Transverse colon (tissue), 4 donors: Measurements from ENCODE around the gene CADPS. TPM values are rescaled to one million over a fixed set of nuclear protein-coding genes. Genes with fewer than 3 reads are reported as not detected.

ENCODE experiments used
- DNase-seq: peaks from one replicate; pipeline ENCODE4 v3.0.0-alpha.2; 2019
- H3K27ac ChIP-seq, 4 donors: fragments of 200-600 bp; sonication (generic); 2 replicates each; pipeline ENCODE4 v1.5.1; 2016 to 2018; ENCODE audit warnings: inconsistent platforms in 4 of 4
- H3K27me3 ChIP-seq: fragments of 200-600 bp; sonication (generic); 2 replicates; pipeline ENCODE4 v1.5.1; 2017; ENCODE audit warnings: inconsistent platforms
- H3K36me3 ChIP-seq, 4 donors: fragments of 200-600 bp; sonication (generic); 2 replicates each; pipeline ENCODE4 v1.5.1; 2017 to 2019; ENCODE audit warnings: inconsistent platforms in 4 of 4
- H3K4me1 ChIP-seq, 4 donors: fragments of 200-600 bp; sonication (generic); 2 replicates each; pipeline ENCODE4 v1.5.1; 2017 to 2020; ENCODE audit warnings: inconsistent platforms in 4 of 4
- H3K4me3 ChIP-seq, 4 donors: fragments of 200-600 bp; sonication (generic); 1 replicate in 1 of 4; 2 replicates in 3 of 4; pipeline versions ENCODE4 v1.5.1 to v1.6.1; 2017 to 2019; ENCODE audit warnings: inconsistent platforms in 4 of 4
- H3K9me3 ChIP-seq, 2 donors: fragments of 200-600 bp; sonication (generic); 2 replicates each; pipeline ENCODE4 v1.5.1; 2017 to 2019; ENCODE audit warnings: inconsistent platforms in 2 of 2
- CTCF ChIP-seq, 5 experiments: fragments of 200-600 bp in 3 of 5; fragments of 450-650 bp in 2 of 5; sonication (generic) in 3 of 5; IDR thresholded peaks; 1 replicate in 2 of 5; 2 replicates in 3 of 5; pipeline ENCODE4 v1.5.1; 2016 to 2017; ENCODE audit warnings: antibody characterized with exemption in 5 of 5, inconsistent platforms in 3 of 5, mild to moderate bottlenecking in 2 of 5, moderate library complexity in 1 of 5
- EP300 ChIP-seq: sonication (generic); formaldehyde crosslinking; IDR thresholded peaks from one replicate; pipeline ENCODE4 v1.6.1; 2017; ENCODE audit warnings: antibody characterized with exemption, low read depth
- POLR2A ChIP-seq: fragments of 450-650 bp; IDR thresholded peaks from one replicate; pipeline ENCODE4 v1.6.1; 2016; ENCODE audit warnings: antibody characterized with exemption, mild to moderate bottlenecking, moderate library complexity
- POLR2AphosphoS5 ChIP-seq, 3 donors: sonication (generic); formaldehyde crosslinking; IDR thresholded peaks; one replicate each; pipeline ENCODE4 v1.6.1; 2016; ENCODE audit warnings: antibody characterized with exemption in 3 of 3
- WGBS, 2 donors: methylation state at CpG; one replicate each; pipeline ENCODE4 v1.1.5; 2018; ENCODE audit warnings: low coverage in 1 of 2; 5-methylcytosine and 5-hydroxymethylcytosine counted together
- in situ Hi-C, 4 donors: fragments of 200-750 bp; cut with MboI; loops; one replicate each; pipeline versions ENCODE4 v1.15.0 to v1.15.1; 2017; ENCODE audit warnings: low sequenced_read_pairs in 3 of 4, low pct_ligation_motif_present in 1 of 4, low pct_unique_long_range_greater_than_20kb in 1 of 4
- intact Hi-C: fragments of 100-400 bp; cut with DNase I; formaldehyde crosslinking; loops from one replicate; pipeline ENCODE4 v1.15.1; 2023; ENCODE audit warnings: low total_unique reads
- total RNA-seq, 4 donors: library from RNA; depleted of rRNA; stranded (reverse); fragments of >200 nt; gene quantifications; one replicate each; pipeline ENCODE4 v1.1.0, GENCODE V29; 2016

The CADPS gene
- total RNA-seq, 4 donors from 2014 or later = 1.9 to 22.7 (median 8.9) TPM

- DNase-seq = peak; percentile 9
- Histone ChIP-seq H3K9me3 (no peaks in the 10 kb centered on the region), H3K36me3 (no peaks in the 10 kb centered on the region), H3K27ac (no peak overlapping the region), H3K4me3 (no peak overlapping the region), H3K4me1 (peaks cover 0 to 21% (median 2%) of the 10 kb centered on the region in 4 donors), H3K27me3 (no peaks in the 10 kb centered on the region)
- 55 to 57% methylated on average over 4 to 8 of the region's 8 CpGs for WGBS, 2 donors
- in situ Hi-C loops (no loop called here), intact Hi-C loops (no loop called here)
- TF ChIP-seq POLR2A (no peak), EP300 (no peak), CTCF (IDR thresholded peaks at IDR 0.05) (no peak), POLR2AphosphoS5 (IDR thresholded peaks at IDR 0.05) (no peak)
These were observed 353.6 kb downstream of the CADPS start for GRCh38 chr3:62521464-62522105.

- WGBS, 2 donors = 47 to 61% methylated on average over 2 of the region's 2 CpGs
- H3K9me3 ChIP-seq = no peaks in the 10 kb centered on the region
- H3K27ac ChIP-seq = no peak overlapping the region
- no peak for DNase-seq
- in situ Hi-C loops (no loop called here), intact Hi-C loops (no loop called here)
- H3K4me3 ChIP-seq = no peak overlapping the region
- H3K36me3 ChIP-seq = no peaks in the 10 kb centered on the region
- TF ChIP-seq CTCF (IDR thresholded peaks at IDR 0.05) (no peak), POLR2AphosphoS5 (IDR thresholded peaks at IDR 0.05) (no peak)
- no peaks in the 10 kb centered on the region for H3K4me1 ChIP-seq
- H3K27me3 ChIP-seq = no peaks in the 10 kb centered on the region
These were observed 371.7 kb downstream of the CADPS start for GRCh38 chr3:62503516-62503915.

GRCh38 chr3:62502315-62503300 is 372.6 kb downstream of the CADPS start:
- in situ Hi-C loops = no loop called here
- TF ChIP-seq POLR2A = no peak
- no peak for TF ChIP-seq EP300
- TF ChIP-seq POLR2AphosphoS5 (IDR thresholded peaks at IDR 0.05) = no peak
- TF ChIP-seq CTCF (IDR thresholded peaks at IDR 0.05) = no peak

GRCh38 chr3:62501289-62501668 is 373.9 kb downstream of the CADPS start:
- no peak overlapping the region for H3K4me3 ChIP-seq
- in situ Hi-C loops (no loop called here), intact Hi-C loops (no loop called here)
- WGBS, 2 donors = 63 to 83% methylated on average over 3 of the region's 3 CpGs
- H3K27me3 ChIP-seq = no peaks in the 10 kb centered on the region
- H3K27ac ChIP-seq = no peak overlapping the region
- no peaks in the 10 kb centered on the region for H3K9me3 ChIP-seq
- no peaks in the 10 kb centered on the region for H3K4me1 ChIP-seq
- DNase-seq = no peak
- H3K36me3 ChIP-seq = no peaks in the 10 kb centered on the region
- TF ChIP-seq POLR2A (no peak), EP300 (no peak), POLR2AphosphoS5 (IDR thresholded peaks at IDR 0.05) (no peak)

More at GRCh38 chr3:62502315-62503300, 372.6 kb downstream of the CADPS start:
- no peak overlapping the region for H3K4me3 ChIP-seq
- H3K27ac ChIP-seq = no peak overlapping the region
- no peaks in the 10 kb centered on the region for H3K4me1 ChIP-seq
- WGBS, 2 donors = 65 to 67% methylated on average over 8 of the region's 8 CpGs
- no peaks in the 10 kb centered on the region for H3K36me3 ChIP-seq
- no peak for DNase-seq
- intact Hi-C loops = no loop called here
- no peaks in the 10 kb centered on the region for H3K9me3 ChIP-seq
- H3K27me3 ChIP-seq = no peaks in the 10 kb centered on the region
